Measurements from ENCODE around the gene RYR3. TPM values are rescaled to one million over a fixed set of nuclear protein-coding genes. Genes with fewer than 3 reads are reported as not detected.

RYR3 gene
- total RNA-seq, 1 donor from 2014 or later: 0.75 TPM

GRCh38 chr15:33304924-33305323 is 5.8 kb upstream of the RYR3 start:
- no peak overlapping the region for H3K4me3 ChIP-seq (ENCODE audit: low read depth, low read length)
- TF ChIP-seq CTCF (conservative IDR thresholded peaks at IDR 0.05; ENCODE audit: low read depth, low read length): no peak
- no peak for DNase-seq (ENCODE audit: low read depth)

DNA sequence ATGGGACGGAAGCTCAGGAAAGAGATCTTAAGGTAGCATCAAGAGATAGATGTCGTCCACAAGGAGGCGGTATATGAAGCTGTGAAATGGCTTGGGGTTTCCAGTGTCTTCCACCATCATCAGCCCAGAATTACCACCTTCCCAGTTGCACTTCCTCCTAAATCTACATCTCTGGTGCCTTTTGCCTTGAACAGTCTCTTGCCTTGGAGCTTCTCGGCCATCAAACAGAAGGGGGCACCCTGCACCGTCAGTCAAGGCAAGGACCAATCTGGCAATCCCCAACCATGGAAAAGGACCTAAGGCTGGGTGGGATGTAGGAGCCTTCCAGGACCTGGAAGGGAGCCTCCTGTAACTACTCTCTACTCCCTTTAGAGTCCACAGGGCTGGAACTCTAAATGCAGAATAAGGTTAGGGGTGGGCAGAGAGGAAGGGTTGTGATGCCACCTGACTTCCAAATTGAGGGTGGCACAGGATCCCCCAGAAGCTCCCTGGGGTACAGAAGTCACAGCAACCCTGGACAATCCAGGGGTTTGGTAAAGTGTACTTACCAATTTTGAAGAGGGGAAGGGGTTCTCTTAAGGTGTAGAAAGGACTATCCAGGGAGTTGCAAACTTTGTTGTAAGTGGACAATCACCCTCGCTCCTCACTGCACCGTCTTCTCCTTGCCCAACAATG is 1.0 kb upstream of the RYR3 start:
- no peak overlapping the region for H3K4me3 ChIP-seq (ENCODE audit: low read depth, low read length)
- TF ChIP-seq CTCF (conservative IDR thresholded peaks at IDR 0.05; ENCODE audit: low read depth, low read length): peak; percentile 70
- DNase-seq (ENCODE audit: low read depth): no peak

- DNase-seq (ENCODE audit: low read depth): no peak
- H3K4me3 ChIP-seq (ENCODE audit: low read depth, low read length): peak overlapping the region; percentile 56
These were observed 675 bp downstream of the RYR3 start for GRCh38 chr15:33311312-33311971.

DNA sequence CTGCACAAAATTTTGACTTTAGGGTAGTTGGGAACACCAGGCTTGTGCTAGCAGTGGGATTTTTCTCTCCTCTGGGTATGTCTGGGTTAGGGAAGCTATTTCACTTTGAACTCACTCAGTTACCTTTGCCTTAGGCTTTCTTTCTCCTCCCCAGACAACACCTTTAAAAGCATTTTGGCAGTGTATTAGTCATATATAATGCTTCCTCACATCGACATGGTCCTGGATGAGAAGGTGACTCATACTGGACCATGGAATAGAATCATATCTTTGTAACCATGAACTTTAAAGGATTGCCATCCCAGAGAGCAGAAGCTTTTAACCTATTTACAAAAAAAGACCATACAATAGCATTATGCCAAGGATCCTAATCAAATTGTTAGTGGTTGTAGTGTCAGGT is 2.7 kb downstream of the RYR3 start:
- TF ChIP-seq CTCF (conservative IDR thresholded peaks at IDR 0.05; ENCODE audit: low read depth, low read length): no peak
- H3K4me3 ChIP-seq (ENCODE audit: low read depth, low read length): no peak overlapping the region
- no peak for DNase-seq (ENCODE audit: low read depth)

More at GRCh38 chr15:33311312-33311971, 675 bp downstream of the RYR3 start:
- peak; percentile 24 for TF ChIP-seq CTCF (conservative IDR thresholded peaks at IDR 0.05; ENCODE audit: low read depth, low read length)

GRCh38 chr15:33314069-33314468 is 3.3 kb downstream of the RYR3 start:
- no peak for TF ChIP-seq CTCF (conservative IDR thresholded peaks at IDR 0.05; ENCODE audit: low read depth, low read length)
- no peak overlapping the region for H3K4me3 ChIP-seq (ENCODE audit: low read depth, low read length)
- no peak for DNase-seq (ENCODE audit: low read depth)

DNA sequence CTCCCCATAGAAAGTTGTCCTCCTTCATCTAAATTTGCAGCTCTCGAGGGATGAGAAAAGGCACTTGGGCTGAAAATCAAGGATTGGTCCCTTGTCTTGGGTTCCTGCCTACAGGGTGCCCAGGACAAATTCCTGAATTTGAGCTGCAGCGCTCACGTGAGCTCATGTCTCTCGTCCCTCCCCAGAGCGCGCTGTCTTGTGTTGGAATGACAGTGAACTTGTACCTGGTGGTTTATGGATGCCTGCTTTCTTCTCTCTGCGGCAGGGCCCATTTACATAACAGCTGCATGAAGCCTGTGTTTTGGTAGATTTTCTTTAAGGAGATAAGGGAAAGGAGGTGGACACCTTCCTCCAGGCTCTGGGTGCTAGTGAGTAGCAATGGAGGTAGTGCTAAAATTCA is 4.3 kb downstream of the RYR3 start:
- TF ChIP-seq CTCF (conservative IDR thresholded peaks at IDR 0.05; ENCODE audit: low read depth, low read length): no peak
- DNase-seq (ENCODE audit: low read depth): no peak
- no peak overlapping the region for H3K4me3 ChIP-seq (ENCODE audit: low read depth, low read length)

DNA sequence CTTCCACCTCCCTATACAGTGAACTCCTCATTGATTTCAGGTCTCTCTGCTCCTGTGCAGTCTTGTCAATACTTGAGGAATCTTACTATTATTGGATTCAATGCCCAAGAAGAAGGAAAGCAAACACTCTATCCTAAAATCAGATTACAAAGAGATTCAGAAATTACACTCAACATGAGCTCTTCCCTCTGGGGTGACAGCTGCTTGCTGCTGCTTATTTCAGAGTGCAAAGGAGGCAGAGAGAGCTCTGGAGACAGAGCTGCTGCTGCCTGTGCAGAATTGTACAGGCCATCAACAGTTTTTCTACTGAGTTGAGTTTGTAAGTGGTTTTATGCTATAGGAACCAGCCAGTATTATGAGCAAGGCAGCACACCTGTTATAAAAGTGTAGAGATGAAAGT is 7.1 kb downstream of the RYR3 start:
- DNase-seq (ENCODE audit: low read depth): no peak
- no peak overlapping the region for H3K4me3 ChIP-seq (ENCODE audit: low read depth, low read length)
- no peak for TF ChIP-seq CTCF (conservative IDR thresholded peaks at IDR 0.05; ENCODE audit: low read depth, low read length)

Measured in epithelial cell of proximal tubule (primary cell).